RWPE2 (cell line): Measurements from ENCODE around the gene COL4A1.

Experiments used
- ATAC-seq: fragments of 200-7000 bp; cut with Tn5 transposase; 3 replicates; pipeline ENCODE4 v1.9.1; 2021; ENCODE audit warnings: low read depth
- DNase-seq: peaks from one replicate; pipeline ENCODE4 v3.0.0-alpha.2; 2020; ENCODE audit warnings: low spot score
- H3K27ac ChIP-seq: fragments of 450-650 bp; 2 replicates; pipeline ENCODE4 v1.5.1; 2017; ENCODE audit warnings: mild to moderate bottlenecking; ENCODE audit not compliant: poor library complexity, severe bottlenecking
- H3K27me3 ChIP-seq: fragments of 250-450 bp; sonication (Bioruptor Pico); 2 replicates; pipeline ENCODE4 v1.5.1; 2021; ENCODE audit warnings: mild to moderate bottlenecking, moderate library complexity; ENCODE audit not compliant: insufficient read depth, poor library complexity, severe bottlenecking
- H3K36me3 ChIP-seq: fragments of 250-450 bp; sonication (Bioruptor Pico); 2 replicates; pipeline ENCODE4 v1.5.1; 2020; ENCODE audit warnings: low read depth, mild to moderate bottlenecking, moderate library complexity
- H3K4me1 ChIP-seq: fragments of 250-450 bp; sonication (Bioruptor Pico); 2 replicates; pipeline ENCODE4 v1.5.1; 2021; ENCODE audit warnings: mild to moderate bottlenecking, moderate library complexity; ENCODE audit not compliant: insufficient read depth, poor library complexity, severe bottlenecking
- H3K4me3 ChIP-seq: fragments of 250-450 bp; sonication (Bioruptor Pico); 2 replicates; pipeline ENCODE4 v1.5.1; 2021; ENCODE audit warnings: mild to moderate bottlenecking, moderate library complexity; ENCODE audit not compliant: severe bottlenecking
- H3K9me3 ChIP-seq: fragments of 250-450 bp; sonication (Bioruptor Pico); 2 replicates; pipeline ENCODE4 v1.5.1; 2021; ENCODE audit warnings: mild to moderate bottlenecking, moderate library complexity; ENCODE audit not compliant: severe bottlenecking
- TF ChIP-seq, protein P1 (sequence below): fragments of 450-650 bp; IDR thresholded peaks from one replicate; pipeline ENCODE4 v1.5.1; 2017; ENCODE audit warnings: mild to moderate bottlenecking, moderate library complexity; ENCODE audit not compliant: poor library complexity, severe bottlenecking

The COL4A1 gene

GRCh38 chr13:110257408-110257807 is 49.5 kb downstream of the COL4A1 start:
- no peak for ATAC-seq
- Histone ChIP-seq H3K9me3 (no peaks in the 10 kb centered on the region), H3K27ac (peak overlapping the region; percentile 76), H3K4me1 (peaks cover 42% of the 10 kb centered on the region), H3K4me3 (no peak overlapping the region), H3K36me3 (no peaks in the 10 kb centered on the region; the same call in 1 of the 2 replicates), H3K27me3 (no peaks in the 10 kb centered on the region)
- TF ChIP-seq, protein P1, sequence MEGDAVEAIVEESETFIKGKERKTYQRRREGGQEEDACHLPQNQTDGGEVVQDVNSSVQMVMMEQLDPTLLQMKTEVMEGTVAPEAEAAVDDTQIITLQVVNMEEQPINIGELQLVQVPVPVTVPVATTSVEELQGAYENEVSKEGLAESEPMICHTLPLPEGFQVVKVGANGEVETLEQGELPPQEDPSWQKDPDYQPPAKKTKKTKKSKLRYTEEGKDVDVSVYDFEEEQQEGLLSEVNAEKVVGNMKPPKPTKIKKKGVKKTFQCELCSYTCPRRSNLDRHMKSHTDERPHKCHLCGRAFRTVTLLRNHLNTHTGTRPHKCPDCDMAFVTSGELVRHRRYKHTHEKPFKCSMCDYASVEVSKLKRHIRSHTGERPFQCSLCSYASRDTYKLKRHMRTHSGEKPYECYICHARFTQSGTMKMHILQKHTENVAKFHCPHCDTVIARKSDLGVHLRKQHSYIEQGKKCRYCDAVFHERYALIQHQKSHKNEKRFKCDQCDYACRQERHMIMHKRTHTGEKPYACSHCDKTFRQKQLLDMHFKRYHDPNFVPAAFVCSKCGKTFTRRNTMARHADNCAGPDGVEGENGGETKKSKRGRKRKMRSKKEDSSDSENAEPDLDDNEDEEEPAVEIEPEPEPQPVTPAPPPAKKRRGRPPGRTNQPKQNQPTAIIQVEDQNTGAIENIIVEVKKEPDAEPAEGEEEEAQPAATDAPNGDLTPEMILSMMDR = no peak
- DNase-seq = no peak

GRCh38 chr13:110256126-110256905 is 50.6 kb downstream of the COL4A1 start:
- H3K4me3 ChIP-seq = no peak overlapping the region
- DNase-seq (no peak), ATAC-seq (no peak)
- no peaks in the 10 kb centered on the region for H3K9me3 ChIP-seq
- peak overlapping the region; percentile 76 for H3K27ac ChIP-seq
- TF ChIP-seq, protein P1 = no peak
- H3K4me1 ChIP-seq = peaks cover 39% of the 10 kb centered on the region
- no peaks in the 10 kb centered on the region for H3K27me3 ChIP-seq
- H3K36me3 ChIP-seq = no peaks in the 10 kb centered on the region; the same call in 1 of the 2 replicates

- TF ChIP-seq, protein P1 = no peak
- Histone ChIP-seq H3K36me3 (no peaks in the 10 kb centered on the region; the same call in 1 of the 2 replicates), H3K27ac (peak overlapping the region; percentile 63), H3K9me3 (no peaks in the 10 kb centered on the region), H3K27me3 (no peaks in the 10 kb centered on the region), H3K4me1 (peaks cover 39% of the 10 kb centered on the region), H3K4me3 (no peak overlapping the region)
- ATAC-seq = no peak
- no peak for DNase-seq
Observed at GRCh38 chr13:110254751-110255553, 52.0 kb downstream of the COL4A1 start.

- ATAC-seq (no peak), DNase-seq (no peak)
- peaks cover 31% of the 10 kb centered on the region for H3K4me1 ChIP-seq
- TF ChIP-seq, protein P1 = no peak
- no peaks in the 10 kb centered on the region; the same call in 1 of the 2 replicates for H3K36me3 ChIP-seq
- H3K27me3 ChIP-seq = no peaks in the 10 kb centered on the region
- peak overlapping the region; percentile 63 for H3K27ac ChIP-seq
- H3K9me3 ChIP-seq = no peaks in the 10 kb centered on the region
- no peak overlapping the region for H3K4me3 ChIP-seq
Observed at GRCh38 chr13:110254151-110254679, 52.7 kb downstream of the COL4A1 start.
